HepG2 (cell line): ENCODE data around the gene MFSD11. TPM values are rescaled to one million over a fixed set of nuclear protein-coding genes. Genes with fewer than 3 reads are reported as not detected.

Source experiments
- ATAC-seq: fragments of 200-7000 bp; cut with Tn5 transposase; 3 replicates; pipeline ENCODE4 v1.9.1; 2020; ENCODE audit warnings: mild to moderate bottlenecking, moderate library complexity
- BruUV-seq: library from RNA; stranded (reverse); fragments of 400-500 nt; replicated peaks from 2 replicates; lab custom pipeline; 2021; lab: Mats Ljungman, UMichigan
- CTCF ChIA-PET: fragments of 300-600 bp; formaldehyde crosslinking; extraction: SDS; loops from one replicate; lab custom pipeline; 2021; ENCODE audit warnings: low total read pairs, inconsistent platforms, low intra/inter-chr PET ratio; lab: Yijun Ruan, JAX
- POLR2A ChIA-PET: fragments of 350-600 bp; sonication (Branson Sonifier 250); formaldehyde crosslinking; loops from one replicate; lab custom pipeline; 2020; ENCODE audit warnings: antibody characterized with exemption, inconsistent platforms; lab: Yijun Ruan, JAX
- DNase-seq: peaks from one replicate; pipeline ENCODE4 v3.0.0-alpha.2; 2015; ENCODE audit warnings: low spot score
- FAIRE-seq: peaks from 3 replicates; lab custom pipeline; 2011; peaks lifted over from hg19 to GRCh38; lab: Jason Lieb, UNC
- H2AFZ ChIP-seq: one replicate; pipeline ENCODE4 v1.6.1; 2011; ENCODE audit warnings: low read length, inconsistent platforms
- H3K27ac ChIP-seq: fragments of 300-600 bp; 3 replicates; pipeline ENCODE4 v1.8.0; 2011; ENCODE audit warnings: mixed run types, mild to moderate bottlenecking, mixed read lengths, low read length, inconsistent platforms; ENCODE audit not compliant: insufficient read depth; ENCODE audit errors: extremely low read length
- H3K27me3 ChIP-seq, 2 experiments: fragments of 200-600 bp in 1 of 2; 2 replicates in 1 of 2; 3 replicates in 1 of 2; pipeline versions ENCODE4 v1.6.0 to v1.8.0; 2011; ENCODE audit warnings: low read length in 2 of 2, mild to moderate bottlenecking in 2 of 2, moderate library complexity in 2 of 2, inconsistent platforms in 1 of 2; ENCODE audit not compliant: insufficient read depth in 2 of 2, control insufficient read depth in 1 of 2
- H3K36me3 ChIP-seq, 2 experiments: fragments of 200-600 bp in 1 of 2; replicated peaks in 1 of 2; 2 replicates in 1 of 2; 3 replicates in 1 of 2; pipeline versions ENCODE4 v1.5.1 to v1.8.0; 2011; ENCODE audit warnings: low read length in 2 of 2, inconsistent platforms in 1 of 2; ENCODE audit not compliant: insufficient read depth in 2 of 2, control insufficient read depth in 1 of 2
- H3K4me1 ChIP-seq: 2 replicates; pipeline ENCODE4 v1.5.1; 2012; ENCODE audit warnings: low read length, inconsistent platforms; ENCODE audit not compliant: insufficient read depth
- H3K4me2 ChIP-seq: 2 replicates; pipeline ENCODE4 v1.6.0; 2011; ENCODE audit warnings: low read depth, low read length, inconsistent platforms
- H3K4me3 ChIP-seq, 3 experiments: fragments of 200-600 bp in 1 of 3; sonication (generic), shearing (Covaris generic) in 1 of 3; replicated peaks in 1 of 3; 2 replicates each; pipeline ENCODE4 v1.5.1; 2011 to 2016; ENCODE audit warnings: low read length in 3 of 3, inconsistent platforms in 2 of 3, low read depth in 2 of 3, mild to moderate bottlenecking in 2 of 3, control low read depth in 1 of 3, mixed read lengths in 1 of 3; ENCODE audit not compliant: insufficient read depth in 1 of 3
- H3K79me2 ChIP-seq: one replicate; pipeline ENCODE4 v1.6.1; 2011; ENCODE audit warnings: low read length, inconsistent platforms; ENCODE audit not compliant: insufficient read depth
- H3K9ac ChIP-seq: 2 replicates; pipeline ENCODE4 v1.6.0; 2011; ENCODE audit warnings: mild to moderate bottlenecking, low read depth, low read length, inconsistent platforms; ENCODE audit not compliant: insufficient read depth
- H3K9me3 ChIP-seq: 2 replicates; pipeline ENCODE4 v1.5.1; 2012; ENCODE audit warnings: mild to moderate bottlenecking, low read length
- H4K20me1 ChIP-seq: 2 replicates; pipeline ENCODE4 v1.6.0; 2011; ENCODE audit warnings: inconsistent platforms, mild to moderate bottlenecking, low read length, moderate library complexity; ENCODE audit not compliant: insufficient read depth
- ARNT2 ChIP-seq: sonication (generic); formaldehyde crosslinking; IDR thresholded peaks from 2 replicates; pipeline ENCODE4 v1.8.0; 2022; ENCODE audit warnings: mild to moderate bottlenecking, low read depth, missing genetic modification reagents, moderate library complexity
- BCL6 ChIP-seq: IDR thresholded peaks from 2 replicates; pipeline ENCODE4 v1.6.1; 2016; ENCODE audit warnings: missing genetic modification reagents, missing compliant biosample characterization
- CSRNP1 ChIP-seq: sonication (generic); formaldehyde crosslinking; IDR thresholded peaks from 2 replicates; pipeline ENCODE4 v1.8.1; 2023; ENCODE audit warnings: mild to moderate bottlenecking, missing genetic modification reagents
- FOSL2 ChIP-seq: sonication (generic); formaldehyde crosslinking; IDR thresholded peaks from 2 replicates; pipeline ENCODE4 v1.4.0; 2020; ENCODE audit warnings: missing genetic modification reagents
- SAP130 ChIP-seq: IDR thresholded peaks from 2 replicates; pipeline ENCODE4 v1.6.1; 2016; ENCODE audit warnings: low read depth
- SOX6 ChIP-seq, 2 experiments: fragments of 450-650 bp in 1 of 2; sonication (generic) in 1 of 2; formaldehyde crosslinking in 1 of 2; IDR thresholded peaks; 2 replicates each; pipeline versions ENCODE4 v1.4.0 to v1.6.1; 2017 to 2020; ENCODE audit warnings: antibody characterized with exemption in 1 of 2, mild to moderate bottlenecking in 1 of 2, missing genetic modification reagents in 1 of 2
- YY1 ChIP-seq: IDR thresholded peaks from 2 replicates; pipeline ENCODE4 v1.6.1; 2011; ENCODE audit warnings: low read length, low read depth, moderate library complexity, mild to moderate bottlenecking; ENCODE audit not compliant: insufficient read depth, insufficient replicate concordance
- ZNF20 ChIP-seq: sonication (generic); formaldehyde crosslinking; IDR thresholded peaks from 2 replicates; pipeline ENCODE4 v1.4.0; 2020; ENCODE audit warnings: mild to moderate bottlenecking, moderate library complexity, missing genetic modification reagents
- ZNF235 ChIP-seq: sonication (generic); formaldehyde crosslinking; IDR thresholded peaks from 2 replicates; pipeline ENCODE4 v1.8.1; 2023; ENCODE audit warnings: mild to moderate bottlenecking, missing genetic modification reagents, borderline replicate concordance
- ZNF766 ChIP-seq: sonication (generic); formaldehyde crosslinking; IDR thresholded peaks from 2 replicates; pipeline ENCODE4 v1.5.0; 2020; ENCODE audit warnings: missing genetic modification reagents, borderline replicate concordance
- WGBS: methylation state at CpG from one replicate; pipeline ENCODE4 v1.1.6; 2017; ENCODE audit warnings: low lambda C conversion rate; 5-methylcytosine and 5-hydroxymethylcytosine counted together
- in situ Hi-C: cut with HindIII; loops from 2 replicates; pipeline ENCODE4 v1.10.0; 2017; ENCODE audit warnings: low pct_unique_long_range_greater_than_20kb; ENCODE audit not compliant: extremely low pct_ligation_motif_present
- intact Hi-C: fragments of 100-400 bp; cut with micrococcal nuclease; formaldehyde crosslinking; loops from one replicate; pipeline ENCODE4 v1.10.0; 2022; ENCODE audit not compliant: unreplicated experiment
- polyA plus RNA-seq, 8 experiments: library from polyadenylated mRNA; depleted of rRNA in 3 of 8; stranded (reverse) in 7 of 8; unstranded in 1 of 8; fragments of >200 nt; fragmentation: Illumina TruSeq in 4 of 8; extraction: Trizol in 4 of 8; gene quantifications; 2 replicates each; pipeline versions ENCODE4 v1.2.1 to v1.2.3, GENCODE V29; 2011 to 2016; ENCODE audit warnings: low read depth in 4 of 8, missing spikeins in 1 of 8, mixed read lengths in 1 of 8; ENCODE audit not compliant: insufficient read depth in 1 of 8
- total RNA-seq, 5 experiments: library from RNA; depleted of rRNA; stranded (reverse); fragments of >200 nt; fragmentation: Illumina TruSeq; extraction: Trizol; gene quantifications; 2 replicates each; pipeline ENCODE4 v1.2.3, GENCODE V29; 2016; ENCODE audit warnings: low read depth in 1 of 5
- TF ChIP-seq, protein P1 (sequence below): sonication (generic); formaldehyde crosslinking; IDR thresholded peaks from 2 replicates; pipeline ENCODE4 v1.9.0; 2022; ENCODE audit warnings: low read depth, missing genetic modification reagents
- TF ChIP-seq, protein P2 (sequence below): sonication (generic); formaldehyde crosslinking; IDR thresholded peaks from 2 replicates; pipeline ENCODE4 v1.4.0; 2020; ENCODE audit warnings: missing genetic modification reagents
- TF ChIP-seq, protein P3 (sequence below): sonication (generic); formaldehyde crosslinking; IDR thresholded peaks from 2 replicates; pipeline ENCODE4 v1.5.0; 2020; ENCODE audit warnings: missing genetic modification reagents, mild to moderate bottlenecking, borderline replicate concordance

The MFSD11 gene
- total and polyA plus RNA-seq, 2 of the 13 experiments (the other 11 are each of a cell fraction or from before 2014, with no cell fraction given): 26.1 to 36.3 TPM

DNA sequence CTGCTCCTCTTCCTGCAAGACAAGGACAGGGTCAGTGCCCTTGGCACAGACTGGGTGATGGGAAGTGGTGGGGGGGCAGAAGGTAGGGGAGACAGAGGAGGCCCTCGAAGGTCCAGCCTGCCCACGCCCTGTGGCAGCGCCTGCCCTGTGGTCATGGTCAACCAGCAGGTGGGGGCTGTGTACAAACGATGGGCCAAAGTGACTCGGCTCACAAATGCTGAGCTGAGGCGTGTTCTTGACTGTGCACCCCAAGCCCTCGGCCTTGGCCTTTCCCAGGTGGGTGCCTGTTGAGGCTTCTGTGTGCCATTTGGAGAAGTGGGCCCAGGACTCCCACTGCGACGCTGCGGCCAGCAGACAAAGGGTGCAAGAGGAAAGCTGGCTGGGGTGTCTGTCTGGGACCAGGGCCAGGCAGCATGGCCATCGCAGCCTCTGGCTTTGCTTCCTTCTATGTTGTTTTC lies 49.7 kb upstream of the MFSD11 start (continued):
- no peak for TF ChIP-seq CSRNP1 (CRISPR knock-in tag)
- TF ChIP-seq, protein P1, sequence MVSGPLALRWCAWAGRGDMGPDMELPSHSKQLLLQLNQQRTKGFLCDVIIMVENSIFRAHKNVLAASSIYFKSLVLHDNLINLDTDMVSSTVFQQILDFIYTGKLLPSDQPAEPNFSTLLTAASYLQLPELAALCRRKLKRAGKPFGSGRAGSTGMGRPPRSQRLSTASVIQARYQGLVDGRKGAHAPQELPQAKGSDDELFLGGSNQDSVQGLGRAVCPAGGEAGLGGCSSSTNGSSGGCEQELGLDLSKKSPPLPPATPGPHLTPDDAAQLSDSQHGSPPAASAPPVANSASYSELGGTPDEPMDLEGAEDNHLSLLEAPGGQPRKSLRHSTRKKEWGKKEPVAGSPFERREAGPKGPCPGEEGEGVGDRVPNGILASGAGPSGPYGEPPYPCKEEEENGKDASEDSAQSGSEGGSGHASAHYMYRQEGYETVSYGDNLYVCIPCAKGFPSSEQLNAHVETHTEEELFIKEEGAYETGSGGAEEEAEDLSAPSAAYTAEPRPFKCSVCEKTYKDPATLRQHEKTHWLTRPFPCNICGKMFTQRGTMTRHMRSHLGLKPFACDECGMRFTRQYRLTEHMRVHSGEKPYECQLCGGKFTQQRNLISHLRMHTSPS: no peak
- TF ChIP-seq, protein P2, sequence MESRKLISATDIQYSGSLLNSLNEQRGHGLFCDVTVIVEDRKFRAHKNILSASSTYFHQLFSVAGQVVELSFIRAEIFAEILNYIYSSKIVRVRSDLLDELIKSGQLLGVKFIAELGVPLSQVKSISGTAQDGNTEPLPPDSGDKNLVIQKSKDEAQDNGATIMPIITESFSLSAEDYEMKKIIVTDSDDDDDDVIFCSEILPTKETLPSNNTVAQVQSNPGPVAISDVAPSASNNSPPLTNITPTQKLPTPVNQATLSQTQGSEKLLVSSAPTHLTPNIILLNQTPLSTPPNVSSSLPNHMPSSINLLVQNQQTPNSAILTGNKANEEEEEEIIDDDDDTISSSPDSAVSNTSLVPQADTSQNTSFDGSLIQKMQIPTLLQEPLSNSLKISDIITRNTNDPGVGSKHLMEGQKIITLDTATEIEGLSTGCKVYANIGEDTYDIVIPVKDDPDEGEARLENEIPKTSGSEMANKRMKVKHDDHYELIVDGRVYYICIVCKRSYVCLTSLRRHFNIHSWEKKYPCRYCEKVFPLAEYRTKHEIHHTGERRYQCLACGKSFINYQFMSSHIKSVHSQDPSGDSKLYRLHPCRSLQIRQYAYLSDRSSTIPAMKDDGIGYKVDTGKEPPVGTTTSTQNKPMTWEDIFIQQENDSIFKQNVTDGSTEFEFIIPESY (CRISPR knock-in tag): peak; percentile 85
- TF ChIP-seq YY1: no peak

- CTCF ChIA-PET: no interaction called here
- H3K9me3 ChIP-seq: no peaks in the 10 kb centered on the region
- H3K36me3 ChIP-seq: peaks cover 0 to 2% of the 10 kb centered on the region in 2 experiments; a peak in 1 of 5 replicates
- intact Hi-C loops: no loop called here
- in situ Hi-C loops: no loop called here
- no peak overlapping the region for H2AFZ ChIP-seq
- H4K20me1 ChIP-seq: no peaks in the 10 kb centered on the region
- no peak for FAIRE-seq
- no peak overlapping the region for H3K27ac ChIP-seq
- H3K79me2 ChIP-seq: no peaks in the 10 kb centered on the region
- DNase-seq: no peak
- no TSS peak for BruUV-seq
- no peak overlapping the region for H3K4me2 ChIP-seq
- POLR2A ChIA-PET: interaction anchor here (1.3 to 2.0 kb wide), 2 partner anchors 11 kb away, joined by 4 to 10 read pairs; no protein-coding TSS in a partner anchor
- 90% methylated on average over 11 of the region's 11 CpGs for WGBS
- H3K4me1 ChIP-seq: peaks cover 80% of the 10 kb centered on the region
- H3K27me3 ChIP-seq: no peaks in the 10 kb centered on the region
- no peak for ATAC-seq
- H3K9ac ChIP-seq: no peak overlapping the region
- no peak overlapping the region for H3K4me3 ChIP-seq
- TF ChIP-seq BCL6: no peak
- TF ChIP-seq ARNT2 (CRISPR knock-in tag): no peak
- no peak for TF ChIP-seq ZNF766 (CRISPR knock-in tag)
- TF ChIP-seq FOSL2 (CRISPR knock-in tag): no peak
- no peak for TF ChIP-seq ZNF20
- TF ChIP-seq, protein P3, sequence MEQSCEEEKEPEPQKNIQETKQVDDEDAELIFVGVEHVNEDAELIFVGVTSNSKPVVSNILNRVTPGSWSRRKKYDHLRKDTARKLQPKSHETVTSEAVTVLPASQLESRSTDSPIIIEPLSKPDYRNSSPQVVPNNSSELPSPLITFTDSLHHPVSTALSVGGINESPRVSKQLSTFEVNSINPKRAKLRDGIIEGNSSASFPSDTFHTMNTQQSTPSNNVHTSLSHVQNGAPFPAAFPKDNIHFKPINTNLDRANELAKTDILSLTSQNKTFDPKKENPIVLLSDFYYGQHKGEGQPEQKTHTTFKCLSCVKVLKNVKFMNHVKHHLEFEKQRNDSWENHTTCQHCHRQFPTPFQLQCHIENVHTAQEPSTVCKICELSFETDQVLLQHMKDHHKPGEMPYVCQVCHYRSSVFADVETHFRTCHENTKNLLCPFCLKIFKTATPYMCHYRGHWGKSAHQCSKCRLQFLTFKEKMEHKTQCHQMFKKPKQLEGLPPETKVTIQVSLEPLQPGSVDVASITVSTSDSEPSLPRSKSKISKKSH: no peak
- no peak for TF ChIP-seq ZNF235 (CRISPR knock-in tag)
- no peak for TF ChIP-seq SOX6 (IDR thresholded peaks at IDR 0.05)
- TF ChIP-seq SOX6 (CRISPR knock-in tag; IDR thresholded peaks at IDR 0.05): no peak
- TF ChIP-seq SAP130 (CRISPR knock-in tag): no peak
Measured at GRCh38 chr17:76689859-76690258, 48.1 kb upstream of the MFSD11 start.
